ENCODE measurements around the gene NANOS3. TPM values are rescaled to one million over a fixed set of nuclear protein-coding genes. Genes with fewer than 3 reads are reported as not detected.

Gene NANOS3
- total RNA-seq, 3 donors from 2014 or later = not detected

DNA sequence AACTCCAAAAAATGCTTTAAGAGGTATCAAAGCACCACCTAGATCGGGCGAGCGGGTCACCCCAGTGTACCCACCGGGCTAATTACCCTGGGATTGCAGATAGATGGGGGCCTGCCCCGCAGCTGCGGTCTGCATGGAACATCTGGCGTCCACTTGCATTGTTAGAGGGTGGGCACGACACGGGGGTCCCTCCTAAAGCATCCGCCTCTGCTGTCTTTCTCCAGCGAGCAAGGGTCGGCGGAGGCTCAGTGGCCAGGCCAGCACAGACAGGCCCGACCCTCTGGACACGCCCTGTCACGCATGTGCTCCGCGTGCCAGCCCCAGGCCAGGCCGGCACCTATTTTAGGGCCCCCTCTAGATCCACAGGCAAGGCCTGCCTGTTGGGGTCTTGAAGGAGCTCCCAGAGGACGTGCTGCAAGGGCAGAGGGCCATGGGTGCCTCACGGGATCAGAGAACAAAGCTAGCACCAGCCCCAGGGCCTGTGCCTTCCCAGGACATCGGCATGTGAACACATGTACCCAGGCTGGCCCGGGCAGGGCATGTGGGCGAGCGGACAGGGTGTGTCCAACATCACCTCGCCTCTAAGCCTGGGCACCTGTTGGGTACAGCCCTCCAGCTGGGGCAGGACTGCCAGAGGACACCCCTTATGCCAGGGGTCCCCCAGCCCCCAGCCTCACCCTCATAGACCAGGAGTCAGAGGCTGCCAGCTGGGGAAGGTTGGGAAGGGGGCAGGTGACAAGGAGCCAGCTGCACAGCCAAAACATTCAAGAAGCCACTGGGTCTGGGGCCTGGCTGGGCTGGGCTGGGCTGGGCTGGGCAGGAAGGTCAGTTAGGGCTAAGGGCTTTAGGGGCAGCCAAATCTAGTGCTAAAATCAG lies 35.6 kb upstream of the NANOS3 start:
- Histone ChIP-seq H3K4me1 (peaks cover 30 to 44% of the 10 kb centered on the region in 2 donors), H3K36me3 (no peaks in the 10 kb centered on the region), H3K4me3 (peak overlapping the region; percentile 89 to 99 (median 96)), H3K27ac (peak overlapping the region; percentile 100), H3K27me3 (no peaks in the 10 kb centered on the region), H3K9me3 (no peaks in the 10 kb centered on the region)
- TF ChIP-seq, protein P1, sequence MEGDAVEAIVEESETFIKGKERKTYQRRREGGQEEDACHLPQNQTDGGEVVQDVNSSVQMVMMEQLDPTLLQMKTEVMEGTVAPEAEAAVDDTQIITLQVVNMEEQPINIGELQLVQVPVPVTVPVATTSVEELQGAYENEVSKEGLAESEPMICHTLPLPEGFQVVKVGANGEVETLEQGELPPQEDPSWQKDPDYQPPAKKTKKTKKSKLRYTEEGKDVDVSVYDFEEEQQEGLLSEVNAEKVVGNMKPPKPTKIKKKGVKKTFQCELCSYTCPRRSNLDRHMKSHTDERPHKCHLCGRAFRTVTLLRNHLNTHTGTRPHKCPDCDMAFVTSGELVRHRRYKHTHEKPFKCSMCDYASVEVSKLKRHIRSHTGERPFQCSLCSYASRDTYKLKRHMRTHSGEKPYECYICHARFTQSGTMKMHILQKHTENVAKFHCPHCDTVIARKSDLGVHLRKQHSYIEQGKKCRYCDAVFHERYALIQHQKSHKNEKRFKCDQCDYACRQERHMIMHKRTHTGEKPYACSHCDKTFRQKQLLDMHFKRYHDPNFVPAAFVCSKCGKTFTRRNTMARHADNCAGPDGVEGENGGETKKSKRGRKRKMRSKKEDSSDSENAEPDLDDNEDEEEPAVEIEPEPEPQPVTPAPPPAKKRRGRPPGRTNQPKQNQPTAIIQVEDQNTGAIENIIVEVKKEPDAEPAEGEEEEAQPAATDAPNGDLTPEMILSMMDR (IDR thresholded peaks at IDR 0.05) = no peak
- TF ChIP-seq POLR2AphosphoS5 (IDR thresholded peaks at IDR 0.05) = peak; percentile 36 to 85 (median 83)
- peak; percentile 35 for TF ChIP-seq POLR2A (IDR thresholded peaks at IDR 0.05)
- intact Hi-C loops (cut with DNase I; ENCODE audit: low total_unique reads) = no loop called here
- DNase-seq (ENCODE audit: low spot score in 2 of 2) = peak; percentile 84 to 91

DNA sequence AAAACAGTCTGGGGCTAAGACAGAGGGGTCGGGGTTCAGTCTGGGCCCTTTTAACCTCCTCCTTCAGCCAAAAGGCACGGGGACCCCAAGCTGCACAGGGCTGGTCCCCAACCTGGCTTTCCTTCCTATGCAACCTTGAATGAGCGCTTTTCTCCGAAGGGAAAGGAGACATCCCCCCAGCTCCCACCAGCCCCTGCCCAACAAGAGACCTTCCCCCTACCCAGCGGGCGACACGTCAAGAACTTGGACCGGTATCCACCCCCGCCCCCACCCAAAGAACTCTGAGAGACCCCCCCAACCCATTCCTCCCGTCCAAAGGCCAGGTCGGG lies 35.0 kb upstream of the NANOS3 start:
- H3K36me3 ChIP-seq = no peaks in the 10 kb centered on the region
- peaks cover 31 to 44% of the 10 kb centered on the region in 2 donors for H3K4me1 ChIP-seq
- H3K27me3 ChIP-seq = no peaks in the 10 kb centered on the region
- peak overlapping the region; percentile 100 for H3K27ac ChIP-seq
- intact Hi-C loops (cut with DNase I; ENCODE audit: low total_unique reads) = no loop called here
- peak overlapping the region; percentile 89 to 99 (median 96) for H3K4me3 ChIP-seq
- no peak for DNase-seq (ENCODE audit: low spot score in 2 of 2)
- no peak for TF ChIP-seq POLR2A (IDR thresholded peaks at IDR 0.05)
- TF ChIP-seq, protein P1 (IDR thresholded peaks at IDR 0.05) = no peak
- TF ChIP-seq POLR2AphosphoS5 (IDR thresholded peaks at IDR 0.05) = no peak
- H3K9me3 ChIP-seq = no peaks in the 10 kb centered on the region

DNA sequence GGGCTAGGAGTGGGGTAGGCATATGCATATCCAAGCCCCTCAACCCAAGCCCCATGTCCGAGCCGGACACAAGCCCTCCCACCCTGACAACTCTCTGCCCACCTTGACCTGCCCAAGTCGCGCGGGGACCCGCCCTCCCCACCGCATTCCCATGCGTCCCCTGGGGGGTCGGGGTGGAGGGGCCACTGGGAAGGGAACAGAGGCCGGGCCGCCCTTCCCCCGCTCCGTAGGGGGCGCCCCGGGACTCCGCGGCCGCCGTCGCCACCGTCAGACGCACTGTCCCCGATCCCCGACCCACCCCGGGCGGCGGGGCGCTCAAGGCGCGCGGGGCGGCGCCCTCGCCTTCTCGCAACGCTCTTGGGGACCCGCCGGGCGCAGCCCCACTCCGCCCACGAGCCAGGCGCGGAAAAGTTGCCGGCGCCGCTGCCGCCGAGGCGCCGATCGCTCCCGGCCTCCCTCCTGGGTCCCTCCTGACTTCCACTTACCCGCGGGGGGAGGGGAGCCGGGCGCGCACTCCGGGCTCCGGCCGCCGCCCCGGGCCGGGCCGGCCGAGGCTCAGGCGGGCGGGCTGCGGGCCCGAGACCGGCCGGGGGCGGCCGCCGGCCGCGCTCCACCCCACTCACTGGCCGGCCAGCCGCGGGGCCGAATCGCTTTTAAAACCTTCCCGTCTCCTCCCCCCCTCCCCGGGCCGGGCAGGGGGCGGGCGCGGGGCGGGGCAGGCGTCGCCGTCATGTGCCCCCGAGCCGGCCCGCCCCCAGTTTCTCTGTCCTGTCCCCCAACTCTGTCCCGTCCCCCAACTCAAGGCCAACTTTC lies 34.4 kb upstream of the NANOS3 start:
- H3K4me3 ChIP-seq = peak overlapping the region; percentile 89 to 99 (median 96)
- H3K27me3 ChIP-seq = no peaks in the 10 kb centered on the region
- peak overlapping the region; percentile 100 for H3K27ac ChIP-seq
- intact Hi-C loops (cut with DNase I; ENCODE audit: low total_unique reads) = no loop called here
- no peaks in the 10 kb centered on the region for H3K36me3 ChIP-seq
- no peaks in the 10 kb centered on the region for H3K9me3 ChIP-seq
- DNase-seq (ENCODE audit: low spot score in 2 of 2) = peak; percentile 89 to 90
- TF ChIP-seq, protein P1 (IDR thresholded peaks at IDR 0.05) = no peak
- no peak for TF ChIP-seq POLR2A (IDR thresholded peaks at IDR 0.05)
- peak; percentile 69 to 94 (median 73) for TF ChIP-seq POLR2AphosphoS5 (IDR thresholded peaks at IDR 0.05)
- H3K4me1 ChIP-seq = peaks cover 31 to 40% of the 10 kb centered on the region in 2 donors

DNA sequence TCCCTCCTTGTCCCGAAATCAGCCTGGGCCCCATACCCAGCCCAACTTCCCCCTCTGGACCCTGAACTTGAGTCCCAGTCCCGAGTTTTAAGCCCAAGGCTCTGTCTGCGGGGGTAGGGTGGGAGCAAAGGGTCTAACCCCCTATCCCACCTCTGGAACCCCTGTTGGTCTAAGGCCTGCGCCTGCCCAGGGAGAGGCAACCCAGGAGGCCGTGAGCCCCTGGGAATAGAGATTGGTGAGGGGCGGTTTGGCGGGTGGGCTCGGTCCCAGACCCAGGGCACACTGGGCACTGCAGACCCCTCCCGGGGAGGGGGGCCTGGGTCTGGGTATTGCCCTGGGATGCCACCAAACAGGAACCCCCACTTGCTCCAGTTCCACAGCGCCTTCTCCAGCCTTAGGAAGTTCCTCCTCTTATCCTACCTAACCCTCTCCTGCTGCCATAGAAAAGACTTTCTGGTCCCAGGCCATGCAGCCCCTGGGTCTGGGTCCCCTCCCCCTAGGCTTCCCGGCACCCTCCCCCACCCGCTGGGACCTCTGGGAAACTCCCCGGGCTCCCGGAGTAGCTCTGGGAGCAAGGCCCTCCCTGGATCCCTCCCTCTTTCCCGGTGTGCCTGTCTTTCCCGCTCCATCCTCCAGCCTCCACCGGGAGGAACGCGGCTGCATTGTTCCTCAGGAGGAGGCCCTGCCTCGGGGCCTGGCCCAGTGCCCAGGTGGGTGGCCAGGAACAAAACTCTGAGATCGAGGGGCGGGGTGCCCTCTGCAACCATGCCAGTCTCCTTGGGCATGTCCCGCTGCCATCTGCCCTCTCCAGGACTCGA lies 33.6 kb upstream of the NANOS3 start:
- DNase-seq (ENCODE audit: low spot score in 2 of 2) = peak; percentile 84 to 92
- Histone ChIP-seq H3K27ac (peak overlapping the region; percentile 100), H3K4me1 (peaks cover 28 to 39% of the 10 kb centered on the region in 2 donors), H3K36me3 (no peaks in the 10 kb centered on the region), H3K4me3 (peak overlapping the region; percentile 89 to 99 (median 96)), H3K27me3 (no peaks in the 10 kb centered on the region), H3K9me3 (no peaks in the 10 kb centered on the region)
- no peak for TF ChIP-seq POLR2A (IDR thresholded peaks at IDR 0.05)
- TF ChIP-seq, protein P1 (IDR thresholded peaks at IDR 0.05) = no peak
- TF ChIP-seq POLR2AphosphoS5 (IDR thresholded peaks at IDR 0.05) = peak; percentile 40 to 85 (median 48)
- intact Hi-C loops (cut with DNase I; ENCODE audit: low total_unique reads) = no loop called here
